Subcutaneous abdominal adipose tissue (tissue), 5 donors: ENCODE data around the gene LGALS3BP.

Source experiments
- H3K27ac ChIP-seq: one replicate; pipeline ENCODE4 v1.7.0; 2013; ENCODE audit warnings: low read depth, mild to moderate bottlenecking, inconsistent platforms, low read length, moderate library complexity
- H3K27me3 ChIP-seq, 5 donors: one replicate each; pipeline ENCODE4 v1.7.0; 2013; ENCODE audit warnings: low read length in 5 of 5, inconsistent platforms in 1 of 5; ENCODE audit not compliant: control insufficient read depth in 5 of 5, insufficient read depth in 4 of 5
- H3K36me3 ChIP-seq, 5 donors: one replicate each; pipeline ENCODE4 v1.7.0; 2013; ENCODE audit warnings: low read length in 5 of 5; ENCODE audit not compliant: control insufficient read depth in 5 of 5, insufficient read depth in 5 of 5
- H3K4me1 ChIP-seq, 5 donors: one replicate each; pipeline ENCODE4 v1.7.0; 2013; ENCODE audit warnings: low read length in 5 of 5, mild to moderate bottlenecking in 3 of 5, moderate library complexity in 1 of 5; ENCODE audit not compliant: control insufficient read depth in 5 of 5, insufficient read depth in 5 of 5
- H3K4me3 ChIP-seq, 5 donors: one replicate each; pipeline ENCODE4 v1.7.0; 2013; ENCODE audit warnings: low read length in 5 of 5, low read depth in 1 of 5
- H3K9ac ChIP-seq, 5 donors: one replicate each; pipeline ENCODE4 v1.7.0; 2013; ENCODE audit warnings: low read length in 5 of 5, mild to moderate bottlenecking in 4 of 5, moderate library complexity in 3 of 5
- H3K9me3 ChIP-seq, 5 donors: one replicate each; pipeline ENCODE4 v1.7.0; 2013; ENCODE audit warnings: low read length in 5 of 5; ENCODE audit not compliant: control insufficient read depth in 5 of 5
- donor health status: healthy.
- donor health status: healthy.
- donor health status: healthy.
- donor health status: healthy.
- donor health status: healthy.

LGALS3BP gene

DNA sequence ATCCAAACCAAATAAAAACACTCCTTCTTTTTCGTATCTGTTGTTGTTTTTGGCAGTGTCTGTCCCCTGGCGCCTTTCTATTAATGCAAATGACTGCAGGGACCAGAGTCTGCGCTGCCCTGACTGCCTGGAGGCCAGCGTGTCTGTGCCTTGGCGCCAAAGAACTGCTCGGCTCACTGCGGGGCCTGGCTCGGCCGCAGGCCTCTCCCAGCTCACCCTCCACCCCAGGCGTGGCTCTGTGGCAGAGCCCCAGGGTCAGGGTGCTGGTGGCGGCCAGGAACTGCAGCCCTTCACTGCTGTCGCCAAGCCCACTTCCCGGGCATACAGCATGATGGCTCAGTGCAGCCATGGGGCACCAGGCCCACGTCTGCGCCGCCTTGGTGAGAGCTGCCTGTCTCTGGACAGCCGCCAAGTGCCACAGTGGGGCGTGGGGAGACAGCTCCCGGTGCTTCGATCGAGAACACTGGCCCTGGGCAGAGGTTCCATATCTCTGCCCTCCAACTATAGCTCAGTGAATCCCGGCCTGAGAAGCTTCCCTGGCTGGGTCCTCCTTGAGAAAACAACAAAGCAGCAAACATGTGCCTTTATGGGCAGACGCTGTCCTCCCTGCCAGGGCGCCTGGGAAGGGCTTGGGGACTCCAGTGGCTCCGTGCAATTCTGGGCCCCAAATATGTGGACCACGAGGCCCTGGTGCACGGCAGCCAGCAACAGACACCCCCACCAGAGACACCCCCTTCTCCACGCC, 18.8 kb upstream of the LGALS3BP start:
- H3K4me3 ChIP-seq: no peak overlapping the region
- H3K9me3 ChIP-seq: no peaks in the 10 kb centered on the region
- H3K9ac ChIP-seq: no peak overlapping the region
- H3K36me3 ChIP-seq: peaks cover 0 to 77% (median 53%) of the 10 kb centered on the region in 5 donors
- no peaks in the 10 kb centered on the region for H3K27me3 ChIP-seq
- peaks cover 0 to 30% (median 10%) of the 10 kb centered on the region in 5 donors for H3K4me1 ChIP-seq
- H3K27ac ChIP-seq: no peak overlapping the region

DNA sequence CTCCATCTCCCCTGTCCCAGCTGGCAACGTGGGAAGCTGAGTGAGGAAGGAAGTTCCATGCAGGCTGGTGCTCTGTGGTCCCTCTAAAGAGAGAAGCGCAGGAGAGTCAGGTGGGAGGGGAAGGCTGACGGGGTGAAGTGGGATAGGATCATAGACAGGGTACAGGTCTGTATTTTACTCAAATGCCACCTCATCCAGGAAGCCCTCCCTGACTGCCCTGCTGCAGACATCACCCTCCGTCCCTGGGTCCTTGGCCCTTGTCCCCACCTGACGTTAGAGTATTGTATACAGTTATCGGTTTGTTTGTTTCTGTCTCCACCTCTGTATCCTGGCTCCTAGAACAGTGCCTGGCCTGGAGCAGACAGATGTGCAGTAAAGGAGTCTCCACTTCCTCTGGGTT, 18.2 kb upstream of the LGALS3BP start:
- Histone ChIP-seq H3K4me3 (no peak overlapping the region), H3K9ac (no peak overlapping the region), H3K9me3 (no peaks in the 10 kb centered on the region), H3K36me3 (peaks cover 0 to 80% (median 55%) of the 10 kb centered on the region in 5 donors), H3K27me3 (no peaks in the 10 kb centered on the region), H3K4me1 (peaks cover 0 to 24% (median 10%) of the 10 kb centered on the region in 5 donors), H3K27ac (no peak overlapping the region)

DNA sequence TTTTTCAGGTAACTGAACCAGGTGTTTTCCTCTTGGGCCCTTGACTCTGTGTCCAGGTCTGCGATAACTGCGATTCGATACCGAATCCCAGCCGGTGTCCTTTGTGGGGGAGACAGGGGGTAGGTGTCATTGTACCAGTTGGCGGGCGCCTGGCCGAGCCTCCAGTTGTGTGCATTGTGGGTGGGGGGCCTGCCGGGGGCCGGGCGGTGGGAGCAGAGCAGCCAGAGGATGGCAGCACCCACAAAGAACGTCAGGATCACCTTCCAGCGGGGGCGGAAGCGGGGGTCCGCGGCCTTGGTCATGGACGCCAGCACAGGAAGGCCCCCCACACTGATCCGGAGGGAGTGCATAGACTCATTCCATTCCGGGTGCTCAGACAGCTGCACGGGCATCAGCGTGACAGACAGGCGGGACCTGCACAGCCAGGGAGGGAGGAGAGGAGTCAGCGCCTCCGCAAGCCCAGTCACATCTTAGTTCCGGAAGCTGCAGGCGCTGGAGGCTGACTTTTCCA, 17.6 kb upstream of the LGALS3BP start:
- Histone ChIP-seq H3K9ac (no peak overlapping the region), H3K27ac (no peak overlapping the region), H3K36me3 (peaks cover 0 to 81% (median 56%) of the 10 kb centered on the region in 5 donors), H3K27me3 (no peaks in the 10 kb centered on the region), H3K9me3 (no peaks in the 10 kb centered on the region), H3K4me1 (peaks cover 0 to 18% (median 8%) of the 10 kb centered on the region in 5 donors), H3K4me3 (no peak overlapping the region)

DNA sequence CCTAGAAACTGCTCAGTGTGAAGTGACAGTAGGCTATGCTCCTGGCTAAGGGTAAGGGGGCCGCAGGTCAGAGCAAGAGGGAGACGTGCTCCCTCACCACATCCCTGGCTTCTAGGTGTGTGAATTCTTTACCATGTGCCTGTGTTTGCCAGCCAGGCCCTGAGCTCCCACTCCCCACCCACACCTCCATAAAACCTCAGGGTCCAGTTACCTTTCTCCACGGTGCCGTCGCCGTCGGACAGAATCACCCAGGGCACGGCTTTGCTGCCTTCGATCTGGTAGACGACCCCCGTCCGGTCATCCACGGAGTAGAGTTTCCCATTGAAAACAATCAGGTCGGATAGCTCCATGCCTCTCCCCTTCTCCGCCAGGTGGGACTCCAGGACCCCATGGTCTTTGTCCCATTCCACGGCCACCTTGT, 17.1 kb upstream of the LGALS3BP start:
- H3K9me3 ChIP-seq: no peaks in the 10 kb centered on the region
- H3K4me3 ChIP-seq: no peak overlapping the region
- H3K9ac ChIP-seq: no peak overlapping the region
- H3K27me3 ChIP-seq: no peaks in the 10 kb centered on the region
- H3K4me1 ChIP-seq: peaks cover 0 to 17% (median 8%) of the 10 kb centered on the region in 5 donors
- peaks cover 0 to 84% (median 57%) of the 10 kb centered on the region in 5 donors for H3K36me3 ChIP-seq
- H3K27ac ChIP-seq: no peak overlapping the region

DNA sequence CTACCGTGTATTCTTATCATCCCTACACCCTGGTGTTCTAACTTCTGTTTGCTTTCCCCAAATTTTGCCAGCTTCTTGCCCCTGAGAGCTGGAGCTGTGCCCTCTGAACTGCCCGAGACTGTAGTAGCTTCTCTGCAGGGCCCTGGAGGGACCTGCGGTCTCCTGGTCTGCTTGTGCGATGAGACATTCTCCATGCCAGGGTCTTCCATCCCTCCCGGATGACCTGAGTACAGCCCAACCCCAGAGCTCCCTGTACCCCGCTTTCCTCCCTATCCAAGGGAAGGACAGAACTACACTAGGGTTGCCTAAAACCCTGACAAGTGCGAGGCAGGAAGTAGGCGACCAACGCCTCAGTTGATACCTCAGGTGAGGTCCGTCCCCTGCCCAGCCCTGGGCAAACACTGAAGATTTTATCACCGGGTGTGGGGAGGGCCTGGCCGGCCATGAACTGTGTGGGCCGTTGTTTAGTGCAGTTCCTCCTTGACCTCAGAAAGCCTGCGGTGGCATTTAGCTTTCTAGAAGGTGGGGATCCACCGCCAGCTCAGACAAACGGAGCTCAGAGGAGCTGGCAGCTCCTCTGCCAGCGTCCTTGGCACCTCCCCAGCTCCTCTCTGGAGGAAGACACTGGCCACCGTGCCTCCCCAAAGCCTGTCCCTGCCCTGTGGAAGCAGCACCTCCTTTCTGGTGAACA, 16.2 kb upstream of the LGALS3BP start:
- H3K36me3 ChIP-seq: peaks cover 0 to 92% (median 66%) of the 10 kb centered on the region in 5 donors
- no peaks in the 10 kb centered on the region for H3K9me3 ChIP-seq
- H3K27ac ChIP-seq: no peak overlapping the region
- H3K9ac ChIP-seq: no peak overlapping the region
- peaks cover 0 to 17% (median 8%) of the 10 kb centered on the region in 5 donors for H3K4me1 ChIP-seq
- H3K4me3 ChIP-seq: no peak overlapping the region
- no peaks in the 10 kb centered on the region for H3K27me3 ChIP-seq

DNA sequence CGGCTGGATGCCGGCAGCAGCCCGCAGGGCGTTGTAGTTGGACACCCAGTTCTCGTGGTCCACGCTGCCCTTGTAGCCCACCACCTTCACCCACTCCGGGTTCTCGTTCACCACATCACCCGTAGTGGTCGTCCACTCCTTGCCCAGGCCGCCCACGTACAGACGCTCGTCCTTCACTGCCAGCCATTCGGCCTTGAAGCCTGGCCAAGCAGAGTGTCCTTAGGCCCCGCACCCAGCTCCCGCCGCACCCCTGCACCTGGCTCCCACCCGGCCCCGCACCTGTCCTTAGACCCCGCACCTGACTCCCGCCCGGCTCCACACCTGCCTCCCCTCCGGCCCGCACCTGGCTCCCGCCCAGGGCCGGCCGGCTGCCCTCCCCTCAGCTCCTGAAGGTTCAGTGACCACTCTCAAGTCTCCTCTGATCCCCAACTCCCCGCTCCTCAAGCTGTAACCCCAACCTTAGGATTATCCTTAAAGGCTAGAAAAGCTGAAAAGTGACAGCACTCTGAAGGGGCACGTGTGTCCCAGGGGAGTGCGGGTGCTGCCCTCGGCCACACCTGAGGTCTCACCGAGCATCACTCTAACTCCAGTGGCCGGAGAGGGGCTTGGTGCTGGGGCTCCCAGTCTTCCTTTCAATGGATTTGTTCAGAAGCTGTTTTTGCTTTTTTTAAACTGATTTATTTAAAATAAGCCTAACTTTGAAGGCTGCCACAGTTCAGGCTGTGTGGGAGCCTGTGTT, 15.5 kb upstream of the LGALS3BP start:
- Histone ChIP-seq H3K4me3 (no peak overlapping the region), H3K9me3 (no peaks in the 10 kb centered on the region), H3K27me3 (no peaks in the 10 kb centered on the region), H3K27ac (no peak overlapping the region), H3K4me1 (peaks cover 0 to 17% (median 8%) of the 10 kb centered on the region in 5 donors), H3K36me3 (peaks cover 0 to 96% (median 71%) of the 10 kb centered on the region in 5 donors), H3K9ac (no peak overlapping the region)

DNA sequence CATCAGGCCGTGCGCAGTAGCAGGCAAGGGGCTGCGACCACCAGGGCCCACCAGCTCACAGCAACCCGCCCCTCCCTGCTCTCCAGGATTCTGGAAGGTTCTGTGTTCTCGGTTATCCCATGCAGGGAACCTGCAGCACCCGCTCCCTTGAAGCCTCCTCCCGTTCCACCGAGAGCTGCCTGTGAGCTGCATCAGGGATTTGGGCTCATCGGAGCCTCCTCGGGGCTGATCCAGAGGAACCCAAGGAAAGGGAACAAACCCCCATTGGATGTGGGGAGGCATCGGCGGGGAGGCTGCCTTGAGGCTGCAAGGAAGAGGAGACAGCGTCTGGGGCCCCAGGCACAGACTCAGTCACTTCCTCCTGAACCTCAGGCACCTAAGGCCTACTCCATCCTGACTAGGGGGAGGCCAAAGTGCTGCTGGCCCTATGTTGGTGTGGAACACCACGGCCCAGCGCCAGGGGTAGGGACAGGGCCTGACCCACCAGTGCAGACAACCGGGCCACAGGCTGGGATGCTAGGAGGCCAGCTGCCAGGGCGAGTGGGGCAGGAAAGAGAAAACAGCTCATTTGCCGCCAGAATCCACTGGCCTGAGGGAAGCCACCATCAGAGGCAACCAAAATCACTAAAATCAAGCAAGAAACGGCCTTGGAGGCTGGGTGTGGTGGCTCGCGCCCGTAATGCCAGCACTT, 14.4 kb upstream of the LGALS3BP start:
- Histone ChIP-seq H3K9ac (no peak overlapping the region), H3K36me3 (peaks cover 0 to 90% (median 72%) of the 10 kb centered on the region in 5 donors), H3K4me1 (peaks cover 0 to 17% (median 8%) of the 10 kb centered on the region in 5 donors), H3K27me3 (no peaks in the 10 kb centered on the region), H3K27ac (no peak overlapping the region), H3K9me3 (no peaks in the 10 kb centered on the region), H3K4me3 (no peak overlapping the region)

DNA sequence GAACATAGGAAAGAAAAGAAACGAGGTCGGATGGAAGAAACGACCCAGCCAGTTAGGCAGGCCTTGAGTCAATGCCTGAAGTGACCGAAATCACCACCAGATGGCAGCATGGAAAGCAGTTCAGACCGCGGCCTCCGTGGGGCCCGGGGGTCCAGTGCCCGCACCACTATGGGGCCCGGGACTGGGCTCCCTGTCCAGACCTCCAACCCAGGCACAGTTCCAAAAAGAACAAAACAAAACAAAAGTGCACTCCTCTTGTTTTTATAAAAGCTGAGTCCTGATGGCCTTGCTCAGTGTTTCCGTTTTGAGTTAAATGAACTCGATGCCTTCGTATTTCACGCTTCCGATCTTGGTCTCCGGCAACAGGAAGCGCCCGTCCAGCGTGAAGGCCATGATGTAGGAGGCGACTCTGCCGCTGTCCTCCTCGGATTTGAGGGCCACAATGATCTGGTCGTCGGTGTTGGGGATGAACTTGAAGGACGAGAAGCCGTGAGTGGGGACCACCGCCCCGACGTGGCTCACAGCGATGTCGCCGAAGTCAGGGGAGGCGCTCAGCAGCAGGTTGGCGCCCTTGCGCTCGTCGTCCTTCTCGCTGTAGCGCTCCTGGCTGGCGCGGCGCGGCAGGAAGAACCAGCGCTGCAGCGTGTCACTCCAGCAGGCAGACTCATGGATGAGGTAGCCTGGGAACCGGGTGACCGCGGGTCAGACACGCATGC, 13.7 kb upstream of the LGALS3BP start:
- no peak overlapping the region for H3K27ac ChIP-seq
- H3K9me3 ChIP-seq: no peaks in the 10 kb centered on the region
- peaks cover 0 to 83% (median 67%) of the 10 kb centered on the region in 5 donors for H3K36me3 ChIP-seq
- H3K4me3 ChIP-seq: no peak overlapping the region
- peaks cover 0 to 11% (median 6%) of the 10 kb centered on the region in 5 donors for H3K4me1 ChIP-seq
- no peaks in the 10 kb centered on the region for H3K27me3 ChIP-seq
- no peak overlapping the region for H3K9ac ChIP-seq
